ENCODE data around the gene ADK.
"Not testable (repeated sequence)": the region's sequence is repeated elsewhere in the genome, so short reads cannot be mapped to it uniquely, and the experiment has no call there.

ADK gene

GRCh38 chr10:74527611-74528010 lies 376.6 kb downstream of the ADK start:
- H3K36me3 ChIP-seq (ENCODE audit: control insufficient read depth, insufficient read depth, low read length); DNase-seq (ENCODE audit: low read depth, low spot score); H3K4me3 ChIP-seq (ENCODE audit: low read length); H3K9me3 ChIP-seq (ENCODE audit: control insufficient read depth, insufficient read depth, low read length); H3K4me1 ChIP-seq (ENCODE audit: control insufficient read depth, insufficient read depth, low read length); H3K27me3 ChIP-seq (ENCODE audit: control insufficient read depth, insufficient read depth, low read length); H3K27ac ChIP-seq (ENCODE audit: low read length): not testable (repeated sequence)
- WGBS (ENCODE audit: insufficient coverage, insufficient read length), result no CpG with 5 or more reads among the region's 5 CpGs

- Histone ChIP-seq H3K36me3 (ENCODE audit: control insufficient read depth, insufficient read depth, low read length) (no peaks in the 10 kb centered on the region), H3K4me1 (ENCODE audit: control insufficient read depth, insufficient read depth, low read length) (no peaks in the 10 kb centered on the region)
- no CpG with 5 or more reads among the region's 1 CpG for WGBS (ENCODE audit: insufficient coverage, insufficient read length)
Observed at GRCh38 chr10:74529205-74529604, 378.2 kb downstream of the ADK start.

GRCh38 chr10:74530981-74531380 lies 380.0 kb downstream of the ADK start:
- Histone ChIP-seq H3K4me3 (ENCODE audit: low read length) (no peak overlapping the region), H3K27ac (ENCODE audit: low read length) (no peak overlapping the region), H3K36me3 (ENCODE audit: control insufficient read depth, insufficient read depth, low read length) (no peaks in the 10 kb centered on the region), H3K27me3 (ENCODE audit: control insufficient read depth, insufficient read depth, low read length) (no peaks in the 10 kb centered on the region), H3K4me1 (ENCODE audit: control insufficient read depth, insufficient read depth, low read length) (no peaks in the 10 kb centered on the region), H3K9me3 (ENCODE audit: control insufficient read depth, insufficient read depth, low read length) (no peaks in the 10 kb centered on the region)
- no CpG with 5 or more reads among the region's 3 CpGs for WGBS (ENCODE audit: insufficient coverage, insufficient read length)
- DNase-seq (ENCODE audit: low read depth, low spot score), result no peak

More at GRCh38 chr10:74529205-74529604, 378.2 kb downstream of the ADK start:
- Histone ChIP-seq H3K4me3 (ENCODE audit: low read length) (no peak overlapping the region), H3K27ac (ENCODE audit: low read length) (no peak overlapping the region), H3K9me3 (ENCODE audit: control insufficient read depth, insufficient read depth, low read length) (no peaks in the 10 kb centered on the region), H3K27me3 (ENCODE audit: control insufficient read depth, insufficient read depth, low read length) (no peaks in the 10 kb centered on the region)
- no peak for DNase-seq (ENCODE audit: low read depth, low spot score)

GRCh38 chr10:74539317-74539716 lies 388.3 kb downstream of the ADK start:
- H3K4me1 ChIP-seq (ENCODE audit: control insufficient read depth, insufficient read depth, low read length), result no peaks in the 10 kb centered on the region; the same call in 1 of the 2 replicates
- H3K9me3 ChIP-seq (ENCODE audit: control insufficient read depth, insufficient read depth, low read length), result no peaks in the 10 kb centered on the region
- no peaks in the 10 kb centered on the region for H3K36me3 ChIP-seq (ENCODE audit: control insufficient read depth, insufficient read depth, low read length)
- no CpG with 5 or more reads among the region's 2 CpGs for WGBS (ENCODE audit: insufficient coverage, insufficient read length)
- no peak overlapping the region for H3K4me3 ChIP-seq (ENCODE audit: low read length)
- H3K27ac ChIP-seq (ENCODE audit: low read length), result no peak overlapping the region
- no peak for DNase-seq (ENCODE audit: low read depth, low spot score)
- H3K27me3 ChIP-seq (ENCODE audit: control insufficient read depth, insufficient read depth, low read length), result no peaks in the 10 kb centered on the region

- no peak overlapping the region for H3K4me3 ChIP-seq (ENCODE audit: low read length)
- H3K9me3 ChIP-seq (ENCODE audit: control insufficient read depth, insufficient read depth, low read length), result no peaks in the 10 kb centered on the region
- no peak for DNase-seq (ENCODE audit: low read depth, low spot score)
- H3K4me1 ChIP-seq (ENCODE audit: control insufficient read depth, insufficient read depth, low read length), result no peaks in the 10 kb centered on the region; the same call in 1 of the 2 replicates
- no CpG with 5 or more reads among the region's 1 CpG for WGBS (ENCODE audit: insufficient coverage, insufficient read length)
- no peak overlapping the region for H3K27ac ChIP-seq (ENCODE audit: low read length)
- no peaks in the 10 kb centered on the region for H3K27me3 ChIP-seq (ENCODE audit: control insufficient read depth, insufficient read depth, low read length)
- H3K36me3 ChIP-seq (ENCODE audit: control insufficient read depth, insufficient read depth, low read length), result no peaks in the 10 kb centered on the region
Observed at GRCh38 chr10:74541375-74541774, 390.4 kb downstream of the ADK start.

GRCh38 chr10:74542077-74542476 lies 391.1 kb downstream of the ADK start:
- H3K27me3 ChIP-seq (ENCODE audit: control insufficient read depth, insufficient read depth, low read length), result no peaks in the 10 kb centered on the region
- no peak overlapping the region for H3K27ac ChIP-seq (ENCODE audit: low read length)
- no peak for DNase-seq (ENCODE audit: low read depth, low spot score)
- H3K4me3 ChIP-seq (ENCODE audit: low read length), result no peak overlapping the region
- WGBS (ENCODE audit: insufficient coverage, insufficient read length), result no CpG with 5 or more reads among the region's 2 CpGs
- H3K4me1 ChIP-seq (ENCODE audit: control insufficient read depth, insufficient read depth, low read length), result no peaks in the 10 kb centered on the region; the same call in 1 of the 2 replicates
- no peaks in the 10 kb centered on the region for H3K36me3 ChIP-seq (ENCODE audit: control insufficient read depth, insufficient read depth, low read length)
- no peaks in the 10 kb centered on the region for H3K9me3 ChIP-seq (ENCODE audit: control insufficient read depth, insufficient read depth, low read length)

GRCh38 chr10:74543276-74543675 lies 392.3 kb downstream of the ADK start:
- no peaks in the 10 kb centered on the region for H3K36me3 ChIP-seq (ENCODE audit: control insufficient read depth, insufficient read depth, low read length)
- WGBS (ENCODE audit: insufficient coverage, insufficient read length), result no CpG with 5 or more reads among the region's 1 CpG

GRCh38 chr10:74544106-74544505 lies 393.1 kb downstream of the ADK start:
- no peak overlapping the region for H3K27ac ChIP-seq (ENCODE audit: low read length)
- H3K36me3 ChIP-seq (ENCODE audit: control insufficient read depth, insufficient read depth, low read length), result no peaks in the 10 kb centered on the region
- no peak overlapping the region for H3K4me3 ChIP-seq (ENCODE audit: low read length)
- peak; percentile 9 for DNase-seq (ENCODE audit: low read depth, low spot score)
- no CpG with 5 or more reads among the region's 2 CpGs for WGBS (ENCODE audit: insufficient coverage, insufficient read length)
- H3K4me1 ChIP-seq (ENCODE audit: control insufficient read depth, insufficient read depth, low read length), result no peaks in the 10 kb centered on the region; the same call in 1 of the 2 replicates
- no peaks in the 10 kb centered on the region for H3K9me3 ChIP-seq (ENCODE audit: control insufficient read depth, insufficient read depth, low read length)
- H3K27me3 ChIP-seq (ENCODE audit: control insufficient read depth, insufficient read depth, low read length), result no peaks in the 10 kb centered on the region

More at GRCh38 chr10:74543276-74543675, 392.3 kb downstream of the ADK start:
- Histone ChIP-seq H3K9me3 (ENCODE audit: control insufficient read depth, insufficient read depth, low read length) (no peaks in the 10 kb centered on the region), H3K27ac (ENCODE audit: low read length) (no peak overlapping the region), H3K4me3 (ENCODE audit: low read length) (no peak overlapping the region), H3K27me3 (ENCODE audit: control insufficient read depth, insufficient read depth, low read length) (no peaks in the 10 kb centered on the region), H3K4me1 (ENCODE audit: control insufficient read depth, insufficient read depth, low read length) (no peaks in the 10 kb centered on the region; the same call in 1 of the 2 replicates)
- no peak for DNase-seq (ENCODE audit: low read depth, low spot score)

- no CpG with 5 or more reads among the region's 2 CpGs for WGBS (ENCODE audit: insufficient coverage, insufficient read length)
- Histone ChIP-seq H3K27ac (ENCODE audit: low read length) (no peak overlapping the region), H3K4me3 (ENCODE audit: low read length) (no peak overlapping the region), H3K27me3 (ENCODE audit: control insufficient read depth, insufficient read depth, low read length) (no peaks in the 10 kb centered on the region), H3K4me1 (ENCODE audit: control insufficient read depth, insufficient read depth, low read length) (no peaks in the 10 kb centered on the region; the same call in 1 of the 2 replicates), H3K36me3 (ENCODE audit: control insufficient read depth, insufficient read depth, low read length) (no peaks in the 10 kb centered on the region), H3K9me3 (ENCODE audit: control insufficient read depth, insufficient read depth, low read length) (no peaks in the 10 kb centered on the region)
- DNase-seq (ENCODE audit: low read depth, low spot score), result no peak
Observed at GRCh38 chr10:74548676-74549075, 397.7 kb downstream of the ADK start.

GRCh38 chr10:74556072-74556705 lies 405.2 kb downstream of the ADK start:
- WGBS (ENCODE audit: insufficient coverage, insufficient read length), result no CpG with 5 or more reads among the region's 2 CpGs
- H3K27ac ChIP-seq (ENCODE audit: low read length), result no peak overlapping the region
- DNase-seq (ENCODE audit: low read depth, low spot score), result no peak

GRCh38 chr10:74557098-74557497 lies 406.1 kb downstream of the ADK start:
- H3K36me3 ChIP-seq (ENCODE audit: control insufficient read depth, insufficient read depth, low read length), result no peaks in the 10 kb centered on the region
- H3K9me3 ChIP-seq (ENCODE audit: control insufficient read depth, insufficient read depth, low read length), result no peaks in the 10 kb centered on the region
- no peaks in the 10 kb centered on the region for H3K27me3 ChIP-seq (ENCODE audit: control insufficient read depth, insufficient read depth, low read length)
- DNase-seq (ENCODE audit: low read depth, low spot score), result no peak
- no peaks in the 10 kb centered on the region for H3K4me1 ChIP-seq (ENCODE audit: control insufficient read depth, insufficient read depth, low read length)
- no CpG with 5 or more reads among the region's 1 CpG for WGBS (ENCODE audit: insufficient coverage, insufficient read length)
- H3K4me3 ChIP-seq (ENCODE audit: low read length), result no peak overlapping the region
- H3K27ac ChIP-seq (ENCODE audit: low read length), result no peak overlapping the region

More at GRCh38 chr10:74556072-74556705, 405.2 kb downstream of the ADK start:
- H3K4me3 ChIP-seq (ENCODE audit: low read length), result no peak overlapping the region
- no peaks in the 10 kb centered on the region for H3K36me3 ChIP-seq (ENCODE audit: control insufficient read depth, insufficient read depth, low read length)
- no peaks in the 10 kb centered on the region for H3K4me1 ChIP-seq (ENCODE audit: control insufficient read depth, insufficient read depth, low read length)
- no peaks in the 10 kb centered on the region for H3K27me3 ChIP-seq (ENCODE audit: control insufficient read depth, insufficient read depth, low read length)
- H3K9me3 ChIP-seq (ENCODE audit: control insufficient read depth, insufficient read depth, low read length), result no peaks in the 10 kb centered on the region

All from iPS DF 6.9 (cell line).